HFFc6 (cell line): ENCODE results near the gene CCDC57. TPM values are rescaled to one million over a fixed set of nuclear protein-coding genes. Genes with fewer than 3 reads are reported as not detected.

Experiments used
- DNase-seq: peaks from one replicate; pipeline ENCODE4 v3.0.0-alpha.2; 2018
- H3K27ac Mint-ChIP-seq: 2 replicates; pipeline ENCODE4 v1.8.0; 2020; ENCODE audit warnings: mild to moderate bottlenecking, mixed read lengths
- H3K27me3 Mint-ChIP-seq: 2 replicates; pipeline ENCODE4 v1.8.0; 2021; ENCODE audit warnings: mild to moderate bottlenecking, moderate library complexity, mixed read lengths; ENCODE audit not compliant: insufficient read depth
- H3K36me3 Mint-ChIP-seq: 2 replicates; pipeline ENCODE4 v1.8.0; 2021; ENCODE audit warnings: low read depth, mixed read lengths
- H3K4me1 Mint-ChIP-seq: 2 replicates; pipeline ENCODE4 v1.8.0; 2020; ENCODE audit warnings: low read depth, mixed read lengths
- H3K4me3 Mint-ChIP-seq: 2 replicates; pipeline ENCODE4 v1.8.0; 2020; ENCODE audit warnings: mild to moderate bottlenecking, moderate library complexity, mixed read lengths
- H3K9me3 Mint-ChIP-seq: 2 replicates; pipeline ENCODE4 v1.8.0; 2020; ENCODE audit warnings: mild to moderate bottlenecking, mixed read lengths
- CTCF ChIP-seq: fragments of 200-600 bp; sonication (generic); IDR thresholded peaks from 2 replicates; pipeline ENCODE4 v1.5.0; 2021; ENCODE audit warnings: antibody characterized with exemption, mild to moderate bottlenecking
- total RNA-seq, 6 experiments: library from RNA; stranded (reverse); fragmentation: NEBNext Ultra II Directional; extraction: Animal tissue kit (Norgen Biotek cat#: 25700); gene quantifications; 2 replicates in 1 of 6; 3 replicates in 5 of 6; pipeline ENCODE4 v1.2.3, GENCODE V29; 2021

The CCDC57 gene
- total RNA-seq, 6 experiments from 2014 or later = 12.8 to 15.6 (median 13.6) TPM

GRCh38 chr17:82171750-82172375 is 40.8 kb downstream of the CCDC57 start:
- H3K4me1 Mint-ChIP-seq = no peaks in the 10 kb centered on the region
- no peaks in the 10 kb centered on the region for H3K9me3 Mint-ChIP-seq
- no peak overlapping the region for H3K27ac Mint-ChIP-seq
- no peak overlapping the region for H3K4me3 Mint-ChIP-seq
- no peak for TF ChIP-seq CTCF
- DNase-seq = no peak
- H3K27me3 Mint-ChIP-seq = peaks cover 3% of the 10 kb centered on the region; the same call in 1 of the 2 replicates
- peaks cover 17% of the 10 kb centered on the region for H3K36me3 Mint-ChIP-seq

GRCh38 chr17:82170412-82170961 is 42.2 kb downstream of the CCDC57 start:
- Mint-ChIP-seq H3K4me3 (no peak overlapping the region), H3K27ac (no peak overlapping the region), H3K36me3 (peaks cover 17% of the 10 kb centered on the region), H3K27me3 (no peaks in the 10 kb centered on the region), H3K4me1 (no peaks in the 10 kb centered on the region), H3K9me3 (no peaks in the 10 kb centered on the region)
- TF ChIP-seq CTCF = no peak
- no peak for DNase-seq

- no peaks in the 10 kb centered on the region for H3K9me3 Mint-ChIP-seq
- TF ChIP-seq CTCF = no peak
- H3K36me3 Mint-ChIP-seq = peaks cover 12% of the 10 kb centered on the region
- H3K27ac Mint-ChIP-seq = no peak overlapping the region
- DNase-seq = no peak
- peaks cover 2% of the 10 kb centered on the region; the same call in 1 of the 2 replicates for H3K27me3 Mint-ChIP-seq
- H3K4me1 Mint-ChIP-seq = no peaks in the 10 kb centered on the region
- H3K4me3 Mint-ChIP-seq = no peak overlapping the region
These were observed 44.1 kb downstream of the CCDC57 start for GRCh38 chr17:82168568-82168967.

- no peak for TF ChIP-seq CTCF
- no peaks in the 10 kb centered on the region for H3K9me3 Mint-ChIP-seq
- peaks cover 6% of the 10 kb centered on the region for H3K36me3 Mint-ChIP-seq
These were observed 45.6 kb downstream of the CCDC57 start for GRCh38 chr17:82167028-82167427.

GRCh38 chr17:82164853-82165252 is 47.8 kb downstream of the CCDC57 start:
- Mint-ChIP-seq H3K27ac (no peak overlapping the region), H3K9me3 (no peaks in the 10 kb centered on the region), H3K4me3 (no peak overlapping the region), H3K27me3 (peaks cover 2% of the 10 kb centered on the region; the same call in 1 of the 2 replicates), H3K4me1 (peaks cover 5% of the 10 kb centered on the region), H3K36me3 (peaks cover 11% of the 10 kb centered on the region)
- TF ChIP-seq CTCF = no peak
- DNase-seq = no peak

More at GRCh38 chr17:82167028-82167427, 45.6 kb downstream of the CCDC57 start:
- no peak overlapping the region for H3K27ac Mint-ChIP-seq
- no peak overlapping the region for H3K4me3 Mint-ChIP-seq
- H3K27me3 Mint-ChIP-seq = peaks cover 2% of the 10 kb centered on the region; the same call in 1 of the 2 replicates
- no peak for DNase-seq
- no peaks in the 10 kb centered on the region for H3K4me1 Mint-ChIP-seq
